Endothelial cell of umbilical vein (primary cell): ENCODE measurements around the gene ITIH4. TPM values are rescaled to one million over a fixed set of nuclear protein-coding genes. Genes with fewer than 3 reads are reported as not detected.

Source experiments
- BruUV-seq: library from RNA; stranded (reverse); fragments of 400-500 nt; replicated peaks from 2 replicates; lab custom pipeline; 2021; lab: Mats Ljungman, UMichigan
- CTCF ChIA-PET: fragments of 300-600, 350-600 bp; sonication (Branson Sonifier 250); formaldehyde crosslinking; loops from one replicate; lab custom pipeline; 2021; ENCODE audit warnings: antibody characterized with exemption, inconsistent platforms; lab: Charles Lee
- POLR2A ChIA-PET: fragments of 300-600, 350-600 bp; sonication (Branson Sonifier 250); formaldehyde crosslinking; loops from one replicate; lab custom pipeline; 2021; ENCODE audit warnings: antibody characterized with exemption, inconsistent platforms; lab: Charles Lee
- DNase-seq: peaks from one replicate; pipeline ENCODE4 v3.0.0-alpha.2; 2011; ENCODE audit warnings: low read depth, low spot score
- FAIRE-seq: peaks from 2 replicates; lab custom pipeline; 2011; peaks lifted over from hg19 to GRCh38; lab: Jason Lieb, UNC
- H2AFZ ChIP-seq: 2 replicates; pipeline ENCODE4 v1.6.0; 2012; ENCODE audit warnings: low read depth, low read length, control low read depth, inconsistent platforms
- H3K27ac ChIP-seq: 2 replicates; pipeline ENCODE4 v1.5.1; 2011; ENCODE audit warnings: low read depth, mild to moderate bottlenecking, control low read depth, low read length, moderate library complexity; ENCODE audit not compliant: insufficient read depth
- H3K27me3 ChIP-seq, 2 experiments: 2 replicates each; pipeline versions ENCODE4 v1.6.0 to v1.6.1; 2011; ENCODE audit warnings: low read length in 2 of 2, mixed read lengths in 1 of 2; ENCODE audit not compliant: control insufficient read depth in 2 of 2, insufficient read depth in 2 of 2
- H3K36me3 ChIP-seq, 2 experiments: 2 replicates in 1 of 2; 3 replicates in 1 of 2; pipeline ENCODE4 v1.5.1; 2011; ENCODE audit warnings: low read length in 2 of 2, mild to moderate bottlenecking in 1 of 2, moderate library complexity in 1 of 2; ENCODE audit not compliant: control insufficient read depth in 2 of 2, insufficient read depth in 2 of 2; ENCODE audit errors: extremely low read depth in 1 of 2
- H3K4me1 ChIP-seq: 3 replicates; pipeline ENCODE4 v1.5.1; 2011; ENCODE audit warnings: mild to moderate bottlenecking, low read length; ENCODE audit not compliant: control insufficient read depth, insufficient read depth; ENCODE audit errors: extremely low read depth
- H3K4me2 ChIP-seq: 2 replicates; pipeline ENCODE4 v1.6.1; 2011; ENCODE audit warnings: low read length, control low read depth, mixed read lengths; ENCODE audit not compliant: insufficient read depth
- H3K4me3 ChIP-seq, 3 experiments: fragments of 200-600 bp in 1 of 3; sonication (generic), shearing (Covaris generic) in 1 of 3; replicated peaks in 1 of 3; 2 replicates each; pipeline ENCODE4 v1.5.1; 2011 to 2016; ENCODE audit warnings: control low read depth in 3 of 3, low read length in 3 of 3, mild to moderate bottlenecking in 2 of 3, inconsistent platforms in 1 of 3, low read depth in 1 of 3, moderate library complexity in 1 of 3; ENCODE audit not compliant: insufficient read depth in 1 of 3
- H3K79me2 ChIP-seq: 2 replicates; pipeline ENCODE4 v1.6.0; 2012; ENCODE audit warnings: low read length, inconsistent platforms; ENCODE audit not compliant: control insufficient read depth, insufficient read depth
- H3K9ac ChIP-seq: replicated peaks from 2 replicates; pipeline ENCODE3; 2011; ENCODE audit warnings: low read length, control low read depth; ENCODE audit not compliant: insufficient read depth; ENCODE audit errors: extremely low read depth
- H3K9me1 ChIP-seq: replicated peaks from 3 replicates; pipeline ENCODE4 v1.6.0; 2011; ENCODE audit warnings: mild to moderate bottlenecking, low read length; ENCODE audit not compliant: control insufficient read depth, insufficient read depth; ENCODE audit errors: extremely low read depth
- H3K9me3 ChIP-seq: replicated peaks from 2 replicates; pipeline ENCODE4 v1.5.1; 2012; ENCODE audit warnings: low read length, inconsistent platforms; ENCODE audit not compliant: control insufficient read depth, insufficient read depth
- H4K20me1 ChIP-seq: replicated peaks from 2 replicates; pipeline ENCODE3; 2011; ENCODE audit warnings: mild to moderate bottlenecking, low read length; ENCODE audit not compliant: control insufficient read depth, insufficient read depth; ENCODE audit errors: extremely low read depth
- CTCF ChIP-seq, 2 donors: IDR thresholded peaks; 1 replicate in 1 of 2; 2 replicates in 1 of 2; pipeline ENCODE4 v1.5.1; 2011; ENCODE audit warnings: low read length in 2 of 2, mild to moderate bottlenecking in 2 of 2, moderate library complexity in 2 of 2, control low read depth in 1 of 2, inconsistent platforms in 1 of 2, low read depth in 1 of 2; ENCODE audit not compliant: insufficient read depth in 1 of 2; ENCODE audit errors: extremely low read depth in 1 of 2
- EZH2 ChIP-seq: IDR thresholded peaks from 2 replicates; pipeline ENCODE4 v1.6.1; 2012; ENCODE audit warnings: borderline replicate concordance, low read depth, mild to moderate bottlenecking, moderate library complexity, low read length, inconsistent platforms; ENCODE audit not compliant: severe bottlenecking
- FOS ChIP-seq: IDR thresholded peaks from 2 replicates; pipeline ENCODE4 v1.6.1; 2011; ENCODE audit warnings: mild to moderate bottlenecking, low read length, moderate library complexity, borderline replicate concordance; ENCODE audit not compliant: insufficient read depth
- GATA2 ChIP-seq: IDR thresholded peaks from 2 replicates; pipeline ENCODE4 v1.7.0; 2011; ENCODE audit warnings: low read depth, mild to moderate bottlenecking, moderate library complexity, mixed read lengths, low read length; ENCODE audit not compliant: insufficient read length, insufficient read depth
- JUN ChIP-seq: IDR thresholded peaks from 2 replicates; pipeline ENCODE4 v1.6.1; 2011; ENCODE audit warnings: borderline replicate concordance, low read depth; ENCODE audit not compliant: insufficient read length, insufficient read depth
- MAX ChIP-seq: IDR thresholded peaks from 2 replicates; pipeline ENCODE4 v1.6.1; 2011; ENCODE audit not compliant: insufficient read depth, insufficient read length
- MYC ChIP-seq: IDR thresholded peaks from one replicate; pipeline ENCODE4 v1.6.1; 2011; ENCODE audit warnings: mild to moderate bottlenecking, low read depth, low read length
- POLR2A ChIP-seq: IDR thresholded peaks from 2 replicates; pipeline ENCODE4 v1.6.1; 2012; ENCODE audit warnings: low read depth, mild to moderate bottlenecking, control low read depth, low read length
- POLR2AphosphoS5 ChIP-seq: IDR thresholded peaks from 2 replicates; pipeline ENCODE4 v1.6.1; 2012; ENCODE audit warnings: low read depth, mild to moderate bottlenecking, control low read depth, low read length, moderate library complexity; ENCODE audit not compliant: insufficient read depth
- dilution Hi-C: fragments of 300-500 bp; cut with MboI; formaldehyde crosslinking; loops from one replicate; pipeline ENCODE4 v1.15.0; 2019; ENCODE audit warnings: low sequenced_read_pairs; ENCODE audit not compliant: extremely low pct_ligation_motif_present
- intact Hi-C: fragments of 100-400 bp; cut with micrococcal nuclease; formaldehyde crosslinking; loops from one replicate; pipeline ENCODE4 v1.10.0; 2022
- polyA plus RNA-seq, 4 experiments: library from polyadenylated mRNA; depleted of rRNA in 3 of 4; stranded (reverse) in 3 of 4; unstranded in 1 of 4; fragments of >200 nt; gene quantifications; 2 replicates each; pipeline versions ENCODE4 v1.2.1 to v1.2.3, GENCODE V29; 2011 to 2012; ENCODE audit warnings: missing spikeins in 1 of 4
- total RNA-seq: library from RNA; stranded (reverse); gene quantifications from 2 replicates; pipeline ENCODE4 v1.2.3, GENCODE V29; 2021

The ITIH4 gene
- total and polyA plus RNA-seq, 2 donors (not counting 3 experiments of a cell fraction or from before 2014, with no cell fraction given): 0.17 to 2.4 TPM

- no TSS peak for BruUV-seq
- no peak for TF ChIP-seq FOS
- TF ChIP-seq GATA2: no peak
- no peak for TF ChIP-seq EZH2
- TF ChIP-seq JUN: no peak
- TF ChIP-seq POLR2AphosphoS5: no peak
- TF ChIP-seq POLR2A: no peak
- TF ChIP-seq CTCF (IDR thresholded peaks at IDR 0.05; ENCODE audit: extremely low read depth in 1 of 2, insufficient read depth in 1 of 2, low read depth in 1 of 2, low read length in 2 of 2): no peak
- TF ChIP-seq MYC: no peak
- no peak for TF ChIP-seq MAX
These were observed 18.1 kb upstream of the ITIH4 start for GRCh38 chr3:52848617-52849016.

More at GRCh38 chr3:52848617-52849016, 18.1 kb upstream of the ITIH4 start:
- Histone ChIP-seq H3K79me2 (no peaks in the 10 kb centered on the region), H3K9me3 (no peaks in the 10 kb centered on the region), H4K20me1 (no peaks in the 10 kb centered on the region), H3K4me3 (no peak overlapping the region), H3K4me1 (no peaks in the 10 kb centered on the region), H3K9ac (no peak overlapping the region), H3K9me1 (no peaks in the 10 kb centered on the region), H3K4me2 (no peak overlapping the region), H3K27ac (no peak overlapping the region), H2AFZ (no peak overlapping the region), H3K36me3 (peaks cover 0 to 5% of the 10 kb centered on the region in 2 experiments), H3K27me3 (no peaks in the 10 kb centered on the region)
- FAIRE-seq (no peak), DNase-seq (no peak)
- POLR2A ChIA-PET: no interaction called here
- dilution Hi-C loops: no loop called here
- CTCF ChIA-PET: interaction anchor here (1.1 to 2.0 kb wide), 4 partner anchors 11 to 90 kb away, joined by 3 to 6 read pairs (median 3); no protein-coding TSS in a partner anchor
- intact Hi-C loops: no loop called here
